ENCODE measurements around the gene THSD4.

Gene THSD4

GRCh38 chr15:71806452-71806931, 691.2 kb downstream of the THSD4 start:
- TF ChIP-seq CTCF (IDR thresholded peaks at IDR 0.05; ENCODE audit: low read length, missing control alignments), result no peak
- DNase-seq (ENCODE audit: low read depth), result peak; percentile 47
- H3K4me3 ChIP-seq (replicated peaks; ENCODE audit: low read depth, low read length), result no peak overlapping the region

DNA sequence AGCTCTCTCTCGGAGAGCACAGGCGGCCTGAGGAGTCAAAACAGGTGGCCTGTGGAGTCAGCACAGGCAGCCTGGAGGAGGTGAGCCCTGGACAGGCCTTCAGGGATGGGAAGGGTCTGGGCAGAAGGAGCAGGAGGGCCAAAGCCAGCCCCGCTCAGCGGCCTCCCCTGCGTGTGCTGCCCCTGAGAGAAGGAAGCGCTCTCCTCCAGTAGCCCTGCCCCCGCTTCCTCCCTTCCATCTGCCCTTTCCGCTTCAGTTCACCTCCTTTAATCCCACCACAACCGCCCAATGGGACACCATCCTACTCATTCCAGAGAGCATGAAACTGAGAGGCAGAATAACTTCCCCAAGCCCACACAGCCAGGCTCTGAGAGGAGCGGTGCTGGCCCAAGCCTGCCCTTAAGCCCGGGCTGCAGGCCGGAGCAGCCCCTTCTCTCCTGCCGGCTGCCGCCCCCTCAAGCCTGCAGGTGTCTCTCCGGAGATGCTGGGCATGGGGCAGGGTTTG, 691.9 kb downstream of the THSD4 start:
- no peak overlapping the region for H3K4me3 ChIP-seq (replicated peaks; ENCODE audit: low read depth, low read length)
- no peak for TF ChIP-seq CTCF (IDR thresholded peaks at IDR 0.05; ENCODE audit: low read length, missing control alignments)
- DNase-seq (ENCODE audit: low read depth), result no peak

GRCh38 chr15:71807691-71808091, 692.4 kb downstream of the THSD4 start:
- no peak for TF ChIP-seq CTCF (IDR thresholded peaks at IDR 0.05; ENCODE audit: low read length, missing control alignments)
- no peak overlapping the region for H3K4me3 ChIP-seq (replicated peaks; ENCODE audit: low read depth, low read length)
- peak; percentile 24 for DNase-seq (ENCODE audit: low read depth)

- no peak overlapping the region for H3K4me3 ChIP-seq (replicated peaks; ENCODE audit: low read depth, low read length)
- no peak for TF ChIP-seq CTCF (IDR thresholded peaks at IDR 0.05; ENCODE audit: low read length, missing control alignments)
- no peak for DNase-seq (ENCODE audit: low read depth)
Observed at GRCh38 chr15:71808311-71809020, 693.2 kb downstream of the THSD4 start.

DNA sequence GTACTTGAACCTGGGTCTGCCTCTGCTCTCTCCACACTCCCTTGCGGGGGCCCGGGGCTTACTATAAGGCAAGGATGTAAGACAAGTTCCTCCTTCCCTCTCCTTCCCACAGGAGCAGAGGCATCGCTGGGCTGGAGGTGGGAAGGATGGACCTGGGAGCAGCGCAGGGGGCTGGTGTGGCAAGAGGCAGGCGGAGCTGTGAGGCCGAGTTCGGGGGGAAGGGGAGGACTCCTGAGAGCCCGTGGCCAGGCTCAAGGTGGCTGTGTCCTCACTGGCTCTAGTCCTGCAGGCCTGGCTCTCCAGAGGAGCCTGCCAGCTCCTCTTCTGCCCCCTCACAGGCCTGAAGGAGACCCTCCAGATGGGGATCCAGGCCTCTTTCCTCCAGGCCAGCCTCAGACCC, 694.1 kb downstream of the THSD4 start:
- H3K4me3 ChIP-seq (replicated peaks; ENCODE audit: low read depth, low read length), result no peak overlapping the region
- DNase-seq (ENCODE audit: low read depth), result no peak
- TF ChIP-seq CTCF (IDR thresholded peaks at IDR 0.05; ENCODE audit: low read length, missing control alignments), result no peak

DNA sequence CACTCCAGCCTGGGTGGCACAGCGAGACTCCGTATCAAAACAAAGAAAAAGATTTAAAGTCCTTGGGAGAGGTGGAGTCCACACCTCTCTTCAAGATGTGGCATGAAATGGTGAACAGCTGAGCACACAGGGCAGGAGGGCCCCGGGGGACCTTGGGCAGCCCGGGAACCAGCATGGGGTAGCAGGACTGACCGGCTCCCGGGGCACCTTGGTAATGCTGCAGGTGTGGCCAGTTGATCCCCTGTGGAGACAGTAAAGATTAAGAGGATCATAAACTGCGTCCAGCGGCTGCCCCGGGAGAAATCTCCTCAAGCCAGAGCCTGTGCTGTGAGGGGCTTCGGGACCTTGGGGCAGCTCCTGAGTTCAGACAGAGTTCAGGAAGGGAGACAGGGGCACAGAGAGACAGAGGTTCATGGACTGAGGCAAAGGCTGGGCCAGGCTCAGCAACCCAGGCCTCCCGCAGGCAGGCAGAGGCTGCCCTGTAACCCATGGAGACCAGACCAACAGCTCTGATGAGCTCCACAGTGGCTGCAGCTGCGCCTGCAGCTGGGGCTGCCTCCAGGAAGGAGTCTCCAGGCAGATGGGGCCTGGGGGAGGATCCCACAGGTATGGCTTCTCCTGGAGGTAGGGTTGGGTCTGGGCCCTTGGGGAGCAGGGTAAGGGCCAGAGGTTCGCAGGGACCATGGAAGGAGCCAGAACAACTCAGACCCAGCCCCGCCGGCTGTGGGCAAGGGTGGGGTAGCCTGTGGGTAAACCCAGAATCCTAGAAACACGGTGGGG, 695.2 kb downstream of the THSD4 start, which contains the start of gene NR2E3:
NR2E3 (plus strand) TSS at position 299 of the 780 bp plus-strand sequence; CDS start at position 489, 190 bp downstream.
- no peak for DNase-seq (ENCODE audit: low read depth)
- no peak for TF ChIP-seq CTCF (IDR thresholded peaks at IDR 0.05; ENCODE audit: low read length, missing control alignments)
- H3K4me3 ChIP-seq (replicated peaks; ENCODE audit: low read depth, low read length), result no peak within 1 kb of the TSS

All from fibroblast of pulmonary artery (primary cell).